Measurements from ENCODE around the gene SOAT2.

DNA sequence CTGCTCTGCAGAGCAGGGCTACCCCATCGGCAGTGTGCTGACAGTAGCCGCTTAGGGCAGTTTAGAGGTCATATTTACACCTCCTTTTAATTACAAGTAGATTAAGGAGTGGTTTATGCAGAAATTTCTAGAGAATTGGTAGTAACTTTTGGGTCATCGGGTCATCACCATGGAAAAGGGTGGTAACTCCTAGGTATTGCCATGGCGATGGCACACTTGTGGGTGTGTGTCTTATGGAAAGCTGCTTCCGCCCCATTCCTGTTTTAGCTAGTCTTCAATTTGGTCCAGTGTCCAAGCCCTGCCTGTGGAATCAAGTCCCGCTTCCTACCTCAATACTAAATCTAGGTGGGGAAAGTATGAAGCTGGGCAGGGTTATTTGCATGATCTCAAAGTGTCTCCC is 47.8 kb downstream of the SOAT2 start:
- TF ChIP-seq, protein P1, sequence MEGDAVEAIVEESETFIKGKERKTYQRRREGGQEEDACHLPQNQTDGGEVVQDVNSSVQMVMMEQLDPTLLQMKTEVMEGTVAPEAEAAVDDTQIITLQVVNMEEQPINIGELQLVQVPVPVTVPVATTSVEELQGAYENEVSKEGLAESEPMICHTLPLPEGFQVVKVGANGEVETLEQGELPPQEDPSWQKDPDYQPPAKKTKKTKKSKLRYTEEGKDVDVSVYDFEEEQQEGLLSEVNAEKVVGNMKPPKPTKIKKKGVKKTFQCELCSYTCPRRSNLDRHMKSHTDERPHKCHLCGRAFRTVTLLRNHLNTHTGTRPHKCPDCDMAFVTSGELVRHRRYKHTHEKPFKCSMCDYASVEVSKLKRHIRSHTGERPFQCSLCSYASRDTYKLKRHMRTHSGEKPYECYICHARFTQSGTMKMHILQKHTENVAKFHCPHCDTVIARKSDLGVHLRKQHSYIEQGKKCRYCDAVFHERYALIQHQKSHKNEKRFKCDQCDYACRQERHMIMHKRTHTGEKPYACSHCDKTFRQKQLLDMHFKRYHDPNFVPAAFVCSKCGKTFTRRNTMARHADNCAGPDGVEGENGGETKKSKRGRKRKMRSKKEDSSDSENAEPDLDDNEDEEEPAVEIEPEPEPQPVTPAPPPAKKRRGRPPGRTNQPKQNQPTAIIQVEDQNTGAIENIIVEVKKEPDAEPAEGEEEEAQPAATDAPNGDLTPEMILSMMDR (IDR thresholded peaks at IDR 0.05; ENCODE audit: low read length): no peak
- TF ChIP-seq EZH2phosphoT487 (IDR thresholded peaks at IDR 0.05; ENCODE audit: low read length) (no peak), EZH2 (optimal IDR thresholded peaks at IDR 0.05; ENCODE audit: low read depth, low read length) (no peak)
